Occipital lobe (tissue), 2 donors: ENCODE data around the gene HAUS8. TPM values are rescaled to one million over a fixed set of nuclear protein-coding genes. Genes with fewer than 3 reads are reported as not detected.

Experiments used
- DNase-seq: peaks from one replicate; lab custom pipeline; 2025; lab: John Stamatoyannopoulos, UW
- total RNA-seq: library from RNA; depleted of rRNA; stranded (reverse); fragments of >200 nt; gene quantifications from one replicate; pipeline ENCODE4 v1.2.3, GENCODE V29; 2014

Gene HAUS8
- total RNA-seq, 1 donor from 2014 or later: 1.9 TPM

GRCh38 chr19:17075864-17076542 lies 751 bp upstream of the HAUS8 start:
- no peak for DNase-seq

GRCh38 chr19:17074634-17075034 lies 618 bp downstream of the HAUS8 start:
- no peak for DNase-seq

GRCh38 chr19:17073869-17074633 lies 1.2 kb downstream of the HAUS8 start:
- DNase-seq: no peak

- DNase-seq: no peak
Observed at GRCh38 chr19:17070912-17071311, 4.3 kb downstream of the HAUS8 start.

GRCh38 chr19:17070421-17070820 lies 4.8 kb downstream of the HAUS8 start:
- DNase-seq: no peak

- DNase-seq: no peak
Observed at GRCh38 chr19:17069193-17069592, 6.1 kb downstream of the HAUS8 start.

GRCh38 chr19:17063428-17063827 lies 11.8 kb downstream of the HAUS8 start:
- no peak for DNase-seq

GRCh38 chr19:17061691-17062090 lies 13.6 kb downstream of the HAUS8 start:
- no peak for DNase-seq

- no peak for DNase-seq
Observed at GRCh38 chr19:17061205-17061604, 14.0 kb downstream of the HAUS8 start.

GRCh38 chr19:17060802-17061201 lies 14.4 kb downstream of the HAUS8 start:
- DNase-seq: no peak

GRCh38 chr19:17058236-17058635 lies 17.0 kb downstream of the HAUS8 start:
- no peak for DNase-seq

GRCh38 chr19:17055636-17056035 lies 19.6 kb downstream of the HAUS8 start:
- DNase-seq: no peak

- no peak for DNase-seq
Observed at GRCh38 chr19:17054746-17055145, 20.5 kb downstream of the HAUS8 start.

GRCh38 chr19:17052439-17052838 lies 22.8 kb downstream of the HAUS8 start:
- no peak for DNase-seq

GRCh38 chr19:17049711-17050280 lies 25.5 kb downstream of the HAUS8 start:
- DNase-seq: no peak

GRCh38 chr19:17048885-17049453 lies 26.3 kb downstream of the HAUS8 start:
- DNase-seq: no peak

- no peak for DNase-seq
Observed at GRCh38 chr19:17045907-17046502, 29.2 kb downstream of the HAUS8 start.

- DNase-seq: no peak
Observed at GRCh38 chr19:17043744-17044143, 31.5 kb downstream of the HAUS8 start.

GRCh38 chr19:17041976-17042375 lies 33.3 kb downstream of the HAUS8 start:
- no peak for DNase-seq

- DNase-seq: no peak
Observed at GRCh38 chr19:17037966-17038500, 37.2 kb downstream of the HAUS8 start.

GRCh38 chr19:17037184-17037583 lies 38.1 kb downstream of the HAUS8 start:
- DNase-seq: no peak

- DNase-seq: no peak
Observed at GRCh38 chr19:17036640-17037039, 38.6 kb downstream of the HAUS8 start.
